HG02938 (cell line): Measurements from ENCODE around the gene MIB1.
"Not testable (repeated sequence)": the region's sequence is repeated elsewhere in the genome, so short reads cannot be mapped to it uniquely, and the experiment has no call there.

Experiments
- ATAC-seq: cut with Tn5 transposase; IDR thresholded peaks from one replicate; pipeline ENCODE4 v1.9.1; 2021; ENCODE audit warnings: mild to moderate bottlenecking, moderate library complexity; ENCODE audit not compliant: unreplicated experiment

Gene MIB1

GRCh38 chr18:21740538-21741311, at the start of gene MIB1:
Gene MIB1, plus strand, starts transcription at chr18:21740792. Its CDS starts 792 bp downstream, at chr18:21741584.
- ATAC-seq = peak; percentile 96

GRCh38 chr18:21693322-21693721, 47.3 kb upstream of the MIB1 start:
- no peak for ATAC-seq

- ATAC-seq = no peak
These were observed 40.0 kb upstream of the MIB1 start for GRCh38 chr18:21700528-21701075.

- ATAC-seq = no peak
These were observed 39.0 kb upstream of the MIB1 start for GRCh38 chr18:21701621-21702020.

GRCh38 chr18:21702602-21703001, 38.0 kb upstream of the MIB1 start:
- ATAC-seq = no peak

GRCh38 chr18:21703241-21703820, 37.3 kb upstream of the MIB1 start:
- no peak for ATAC-seq

GRCh38 chr18:21704603-21705364, 35.8 kb upstream of the MIB1 start, which contains the start of gene ABHD3:
Gene ABHD3, minus strand, starts transcription at chr18:21704774. Its CDS starts 109 bp downstream, at chr18:21704665.
- peak; percentile 81 for ATAC-seq

GRCh38 chr18:21706386-21706865, 34.2 kb upstream of the MIB1 start:
- no peak for ATAC-seq

GRCh38 chr18:21707130-21707529, 33.5 kb upstream of the MIB1 start:
- not testable (repeated sequence) for ATAC-seq

- no peak for ATAC-seq
These were observed 26.1 kb upstream of the MIB1 start for GRCh38 chr18:21714474-21714873.

GRCh38 chr18:21722687-21723086, 17.9 kb upstream of the MIB1 start:
- no peak for ATAC-seq

- no peak for ATAC-seq
These were observed 15.4 kb upstream of the MIB1 start for GRCh38 chr18:21725201-21725600.

GRCh38 chr18:21727702-21728101, 12.9 kb upstream of the MIB1 start:
- no peak for ATAC-seq

GRCh38 chr18:21733011-21733410, 7.6 kb upstream of the MIB1 start:
- ATAC-seq = no peak

GRCh38 chr18:21735452-21736015, 5.1 kb upstream of the MIB1 start:
- no peak for ATAC-seq

GRCh38 chr18:21736926-21737325, 3.7 kb upstream of the MIB1 start:
- not testable (repeated sequence) for ATAC-seq

- peak; percentile 30 for ATAC-seq
These were observed 721 bp upstream of the MIB1 start for GRCh38 chr18:21739604-21740537.

GRCh38 chr18:21741312-21741561, 645 bp downstream of the MIB1 start:
- no peak for ATAC-seq

- ATAC-seq = no peak
These were observed 1.1 kb downstream of the MIB1 start for GRCh38 chr18:21741562-21742314.
